OCI-LY3 (cell line): Measurements from ENCODE around the gene MZT2B.
"Not testable (repeated sequence)": the region's sequence is repeated elsewhere in the genome, so short reads cannot be mapped to it uniquely, and the experiment has no call there.

Experiments
- CTCF ChIP-seq: fragments of 200-600, 300-600 bp; sonication (generic); IDR thresholded peaks from 2 replicates; pipeline ENCODE4 v1.5.1; 2014; ENCODE audit warnings: antibody characterized with exemption, low read length, low read depth
- EZH2phosphoT487 ChIP-seq: fragments of 200-600 bp; shearing (Covaris generic); IDR thresholded peaks from 2 replicates; pipeline ENCODE4 v1.6.1; 2018; ENCODE audit warnings: antibody characterized with exemption, mixed run types, low read depth

- not testable (repeated sequence) for TF ChIP-seq CTCF, EZH2phosphoT487
Observed at GRCh38 chr2:130207051-130207450, 25.0 kb downstream of the MZT2B start.
